HG03521 (cell line): ENCODE data around the gene SRXN1.

Experiments
- ATAC-seq: cut with Tn5 transposase; IDR thresholded peaks from one replicate; pipeline ENCODE4 v1.9.1; 2021; ENCODE audit warnings: mild to moderate bottlenecking, moderate library complexity; ENCODE audit not compliant: unreplicated experiment

Gene SRXN1

GRCh38 chr20:609371-609964 is 43.5 kb downstream of the SRXN1 start:
- no peak for ATAC-seq

GRCh38 chr20:608970-609369 is 44.0 kb downstream of the SRXN1 start:
- ATAC-seq: no peak

- ATAC-seq: no peak
These were observed 45.5 kb downstream of the SRXN1 start for GRCh38 chr20:607476-607875.

- ATAC-seq: no peak
These were observed 47.8 kb downstream of the SRXN1 start for GRCh38 chr20:605237-605636.

- ATAC-seq: no peak
These were observed 49.8 kb downstream of the SRXN1 start for GRCh38 chr20:603116-603640.

- ATAC-seq: no peak
These were observed 50.7 kb downstream of the SRXN1 start for GRCh38 chr20:602111-602970.

GRCh38 chr20:600736-601135 is 52.3 kb downstream of the SRXN1 start:
- ATAC-seq: no peak

GRCh38 chr20:600141-600540 is 52.9 kb downstream of the SRXN1 start:
- no peak for ATAC-seq

- ATAC-seq: no peak
These were observed 54.7 kb downstream of the SRXN1 start for GRCh38 chr20:598133-598850.

GRCh38 chr20:597560-597959 is 55.4 kb downstream of the SRXN1 start:
- ATAC-seq: no peak
